ENCODE data around the gene PPFIA3.

The PPFIA3 gene

GRCh38 chr19:49160450-49161189, 41.3 kb downstream of the PPFIA3 start:
- Histone ChIP-seq H3K27ac (ENCODE audit: low read length) (no peak overlapping the region), H3K9me2 (replicated peaks; ENCODE audit: insufficient read depth, low read length) (no peaks in the 10 kb centered on the region), H3K4me1 (ENCODE audit: low read length) (no peaks in the 10 kb centered on the region), H3K9me3 (replicated peaks; ENCODE audit: insufficient read depth, low read length) (no peaks in the 10 kb centered on the region), H3K27me3 (replicated peaks; ENCODE audit: insufficient read depth, low read length) (peaks cover 70% of the 10 kb centered on the region), H3K79me2 (ENCODE audit: low read length) (no peaks in the 10 kb centered on the region), H3K4me2 (ENCODE audit: low read depth, low read length) (peak overlapping the region; percentile 38; the same call in 1 of the 2 replicates), H3K9ac (ENCODE audit: low read length) (no peak overlapping the region), H3F3A (ENCODE audit: insufficient read depth, low read length) (no peaks in the 10 kb centered on the region), H2AFZ (ENCODE audit: low read length) (no peak overlapping the region), H3K36me3 (replicated peaks; ENCODE audit: insufficient read depth, low read length) (no peaks in the 10 kb centered on the region), H3K4me3 (ENCODE audit: low read length) (no peak overlapping the region), H4K20me1 (ENCODE audit: insufficient read depth, low read length) (no peaks in the 10 kb centered on the region)
- DNase-seq = no peak
- TF ChIP-seq EZH2 (optimal IDR thresholded peaks at IDR 0.05; ENCODE audit: low read depth, low read length) (no peak), CTCF (IDR thresholded peaks at IDR 0.05; ENCODE audit: low read length) (no peak), EZH2phosphoT487 (IDR thresholded peaks at IDR 0.05; ENCODE audit: low read length) (no peak)

GRCh38 chr19:49161987-49162386, 42.6 kb downstream of the PPFIA3 start:
- no peaks in the 10 kb centered on the region for H3K4me1 ChIP-seq (ENCODE audit: low read length)
- H4K20me1 ChIP-seq (ENCODE audit: insufficient read depth, low read length) = no peaks in the 10 kb centered on the region
- no peaks in the 10 kb centered on the region for H3K9me2 ChIP-seq (replicated peaks; ENCODE audit: insufficient read depth, low read length)
- no peak overlapping the region for H3K4me2 ChIP-seq (ENCODE audit: low read depth, low read length)
- no peaks in the 10 kb centered on the region for H3K9me3 ChIP-seq (replicated peaks; ENCODE audit: insufficient read depth, low read length)
- no peak overlapping the region for H3K4me3 ChIP-seq (ENCODE audit: low read length)
- H3K79me2 ChIP-seq (ENCODE audit: low read length) = no peaks in the 10 kb centered on the region
- H3K27ac ChIP-seq (ENCODE audit: low read length) = no peak overlapping the region
- no peak overlapping the region for H3K9ac ChIP-seq (ENCODE audit: low read length)
- H3K36me3 ChIP-seq (replicated peaks; ENCODE audit: insufficient read depth, low read length) = no peaks in the 10 kb centered on the region
- TF ChIP-seq CTCF (IDR thresholded peaks at IDR 0.05; ENCODE audit: low read length) (no peak), EZH2 (optimal IDR thresholded peaks at IDR 0.05; ENCODE audit: low read depth, low read length) (no peak), EZH2phosphoT487 (IDR thresholded peaks at IDR 0.05; ENCODE audit: low read length) (no peak)
- H3F3A ChIP-seq (ENCODE audit: insufficient read depth, low read length) = no peaks in the 10 kb centered on the region
- peaks cover 76% of the 10 kb centered on the region for H3K27me3 ChIP-seq (replicated peaks; ENCODE audit: insufficient read depth, low read length)
- no peak overlapping the region for H2AFZ ChIP-seq (ENCODE audit: low read length)
- DNase-seq = no peak

DNA sequence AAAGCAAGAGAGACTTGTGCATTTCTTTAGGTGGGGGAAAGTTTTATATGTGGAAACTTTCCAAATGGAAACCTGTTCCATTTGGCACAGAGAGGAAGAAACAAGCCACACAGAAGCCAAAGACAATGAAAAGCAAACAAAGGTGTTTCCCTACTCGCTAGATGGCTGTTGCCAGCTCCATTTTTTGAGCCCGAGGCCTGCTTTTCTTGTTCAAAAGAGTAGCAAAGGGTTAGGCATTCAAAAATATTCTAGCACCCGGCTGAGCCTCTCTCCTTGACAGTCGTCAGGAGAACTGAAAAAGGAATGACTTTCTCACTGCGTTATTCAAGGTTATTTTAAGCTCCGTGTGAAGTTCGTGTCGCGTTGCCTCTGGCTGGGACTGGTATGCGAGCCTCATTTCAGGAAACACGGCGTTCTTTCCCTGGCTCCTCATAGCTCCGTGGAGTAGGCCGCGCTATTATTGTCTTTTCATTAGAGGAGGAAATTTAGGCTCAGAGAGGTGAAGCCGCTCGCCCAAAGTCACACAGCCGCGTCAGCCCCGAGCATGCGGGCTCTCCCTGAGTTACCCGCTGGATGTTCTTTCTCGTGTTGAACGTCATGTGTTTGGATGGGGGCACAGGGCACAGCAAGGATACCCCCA, 45.9 kb downstream of the PPFIA3 start:
- Histone ChIP-seq H2AFZ (ENCODE audit: low read length) (no peak overlapping the region), H3K79me2 (ENCODE audit: low read length) (no peaks in the 10 kb centered on the region), H3K9me3 (replicated peaks; ENCODE audit: insufficient read depth, low read length) (no peaks in the 10 kb centered on the region), H3K9ac (ENCODE audit: low read length) (no peak overlapping the region), H3K4me3 (ENCODE audit: low read length) (no peak overlapping the region), H3K27me3 (replicated peaks; ENCODE audit: insufficient read depth, low read length) (peaks cover 70% of the 10 kb centered on the region), H3K4me2 (ENCODE audit: low read depth, low read length) (no peak overlapping the region), H3K4me1 (ENCODE audit: low read length) (no peaks in the 10 kb centered on the region), H3F3A (ENCODE audit: insufficient read depth, low read length) (no peaks in the 10 kb centered on the region), H4K20me1 (ENCODE audit: insufficient read depth, low read length) (no peaks in the 10 kb centered on the region), H3K9me2 (replicated peaks; ENCODE audit: insufficient read depth, low read length) (no peaks in the 10 kb centered on the region), H3K27ac (ENCODE audit: low read length) (no peak overlapping the region), H3K36me3 (replicated peaks; ENCODE audit: insufficient read depth, low read length) (no peaks in the 10 kb centered on the region)
- DNase-seq = no peak
- TF ChIP-seq EZH2 (optimal IDR thresholded peaks at IDR 0.05; ENCODE audit: low read depth, low read length) (no peak), EZH2phosphoT487 (IDR thresholded peaks at IDR 0.05; ENCODE audit: low read length) (no peak), CTCF (IDR thresholded peaks at IDR 0.05; ENCODE audit: low read length) (no peak)
